Heart left ventricle (tissue), 16 donors: ENCODE measurements around the gene AKAP5. TPM values are rescaled to one million over a fixed set of nuclear protein-coding genes. Genes with fewer than 3 reads are reported as not detected.
A peak's percentile ranks its signal among the peaks of the same experiment; 100 is the strongest.
"Not testable (repeated sequence)": the region's sequence is repeated elsewhere in the genome, so short reads cannot be mapped to it uniquely, and the experiment has no call there.

Experiments used
- ATAC-seq, 4 donors: fragments of 200-7000 bp; cut with Tn5 transposase; one replicate each; pipeline ENCODE4 v1.9.1; 2020 to 2022; ENCODE audit warnings: moderate library complexity in 4 of 4, mild to moderate bottlenecking in 3 of 4, moderate number of reproducible peaks in 1 of 4
- DNase-seq, 5 donors: peaks; one replicate each; pipeline ENCODE4 v3.0.0-alpha.2; 2020
- H3K27ac ChIP-seq, 12 donors: fragments of 200-600 bp; sonication (generic) in 4 of 12; one replicate each; pipeline versions ENCODE4 v1.5.0 to v1.8.0; 2016 to 2022; ENCODE audit warnings: mild to moderate bottlenecking in 2 of 12
- H3K27me3 ChIP-seq, 9 donors: fragments of 200-600 bp; sonication (generic) in 2 of 9; one replicate each; pipeline versions ENCODE4 v1.5.1 to v1.8.0; 2016 to 2022; ENCODE audit warnings: mild to moderate bottlenecking in 3 of 9
- H3K36me3 ChIP-seq, 9 donors: fragments of 200-600 bp; sonication (generic) in 2 of 9; one replicate each; pipeline versions ENCODE4 v1.5.0 to v1.8.0; 2018 to 2022; ENCODE audit warnings: mild to moderate bottlenecking in 2 of 9
- H3K4me1 ChIP-seq, 12 donors: fragments of 200-600 bp; sonication (generic) in 4 of 12; one replicate each; pipeline versions ENCODE4 v1.5.0 to v1.8.0; 2016 to 2022; ENCODE audit warnings: mild to moderate bottlenecking in 3 of 12
- H3K4me3 ChIP-seq, 12 donors: fragments of 200-600 bp; sonication (generic) in 4 of 12; one replicate each; pipeline versions ENCODE4 v1.5.0 to v1.8.0; 2017 to 2022; ENCODE audit warnings: mild to moderate bottlenecking in 9 of 12, moderate library complexity in 4 of 12
- H3K9me3 ChIP-seq, 12 donors: fragments of 200-600 bp; sonication (generic) in 4 of 12; one replicate each; pipeline versions ENCODE4 v1.5.0 to v1.8.0; 2016 to 2022; ENCODE audit warnings: mild to moderate bottlenecking in 1 of 12
- POLR2A ChIP-seq, 2 donors: fragments of 450-650 bp; IDR thresholded peaks; one replicate each; pipeline ENCODE4 v1.6.1; 2017; ENCODE audit warnings: antibody characterized with exemption in 2 of 2, mild to moderate bottlenecking in 2 of 2, moderate library complexity in 2 of 2
- WGBS, 4 donors: extraction: QIAGEN DNeasy Blood & Tissue Kit in 2 of 4; methylation state at CpG; one replicate each; pipeline versions ENCODE4 v1.1.5 to v1.1.7; 2013 to 2018; 5-methylcytosine and 5-hydroxymethylcytosine counted together
- intact Hi-C, 10 donors: fragments of 100-400 bp; cut with DNase I; formaldehyde crosslinking; loops; one replicate each; pipeline versions ENCODE4 v1.11.1 to v1.14.2; 2022
- polyA plus RNA-seq, 2 donors: library from polyadenylated mRNA; stranded (reverse); fragments of 200-250 nt; gene quantifications; one replicate each; pipeline ENCODE4 v1.2.3, GENCODE V29; 2013
- total RNA-seq, 9 donors: library from RNA; depleted of rRNA in 2 of 9; stranded (reverse); fragments of >200 nt in 2 of 9; fragmentation: NEBNext Ultra II Directional in 3 of 9; extraction: Animal tissue kit (Norgen Biotek cat#: 25700) in 3 of 9; gene quantifications; one replicate each; pipeline versions ENCODE4 v1.1.0 to v1.2.4, GENCODE V29; 2016 to 2023
- TF ChIP-seq, protein P1 (sequence below), 12 donors: fragments of 200-600 bp; sonication (generic) in 4 of 12; IDR thresholded peaks; one replicate each; pipeline versions ENCODE4 v1.5.0 to v1.8.0; 2018 to 2022; ENCODE audit warnings: antibody characterized with exemption in 12 of 12, mild to moderate bottlenecking in 5 of 12
- donor health status: ischemic (EF 13 %, LVEDD 7.1; RV severe dilation, severe dysfunction).
- donor health status: healthy with polysubstance abuse.
- donor health status: DM: no; HTN: yes; CAD: no.
- donor health status: DM: no; HTN: no; CAD: no.
- donor health status: ischemic (EF 25% LVEDD 6.9; RV normal size, moderate dysfunction).
- donor health status: ischemic (EF 25% LVEDD 5.7; RV mildly dilated, moderate dysfunction).
- donor health status: healthy.
- donor health status: DM: yes; HTN: yes; CAD: no.
- donor health status: ischemic (EF 35%, LVEDD 5.7; RV mildly dilated, moderate dysfunction).
- donor health status: nonischemic (EF 11% LVEDD 7.7; RV severe dilation, severe dysfunction).
- donor health status: DM: yes; HTN: yes; CAD: no.
- donor health status: PGD.
- donor health status: ischemic (EF 29% LVEDD 5.4; RV normal size, mild dysfunction).
- donor health status: nonischemic (EF 23%, LVEDD 6.1; RV moderate dilation, normal function).

AKAP5 gene
- total and polyA plus RNA-seq, 11 donors, result 0.08 to 0.61 (median 0.16) TPM; not detected in 1

GRCh38 chr14:64510825-64511671 lies 45.7 kb downstream of the AKAP5 start:
- 16 to 20% (median 18%) methylated on average over 4 of the region's 4 CpGs for WGBS, 4 donors
- no peaks in the 10 kb centered on the region for H3K36me3 ChIP-seq
- intact Hi-C loops, result loop anchor here in 3 of 10 donors (5.0 to 10.0 kb wide), 3 partner anchors 76 to 166 kb away; no protein-coding TSS in a partner anchor
- DNase-seq (peak in 4 of 5 donors; percentile 40 to 71 (median 58)), ATAC-seq (peak; percentile 18 to 75 (median 55))
- H3K9me3 ChIP-seq, result no peaks in the 10 kb centered on the region
- H3K4me3 ChIP-seq, result peak overlapping the region in 1 of 12 donors; percentile 7
- peak overlapping the region in 2 of 12 donors; percentile 15 to 86 for H3K27ac ChIP-seq
- no peak for TF ChIP-seq POLR2A (IDR thresholded peaks at IDR 0.05)
- TF ChIP-seq, protein P1, sequence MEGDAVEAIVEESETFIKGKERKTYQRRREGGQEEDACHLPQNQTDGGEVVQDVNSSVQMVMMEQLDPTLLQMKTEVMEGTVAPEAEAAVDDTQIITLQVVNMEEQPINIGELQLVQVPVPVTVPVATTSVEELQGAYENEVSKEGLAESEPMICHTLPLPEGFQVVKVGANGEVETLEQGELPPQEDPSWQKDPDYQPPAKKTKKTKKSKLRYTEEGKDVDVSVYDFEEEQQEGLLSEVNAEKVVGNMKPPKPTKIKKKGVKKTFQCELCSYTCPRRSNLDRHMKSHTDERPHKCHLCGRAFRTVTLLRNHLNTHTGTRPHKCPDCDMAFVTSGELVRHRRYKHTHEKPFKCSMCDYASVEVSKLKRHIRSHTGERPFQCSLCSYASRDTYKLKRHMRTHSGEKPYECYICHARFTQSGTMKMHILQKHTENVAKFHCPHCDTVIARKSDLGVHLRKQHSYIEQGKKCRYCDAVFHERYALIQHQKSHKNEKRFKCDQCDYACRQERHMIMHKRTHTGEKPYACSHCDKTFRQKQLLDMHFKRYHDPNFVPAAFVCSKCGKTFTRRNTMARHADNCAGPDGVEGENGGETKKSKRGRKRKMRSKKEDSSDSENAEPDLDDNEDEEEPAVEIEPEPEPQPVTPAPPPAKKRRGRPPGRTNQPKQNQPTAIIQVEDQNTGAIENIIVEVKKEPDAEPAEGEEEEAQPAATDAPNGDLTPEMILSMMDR (IDR thresholded peaks at IDR 0.05), result peak; percentile 88 to 93 (median 91)
- no peaks in the 10 kb centered on the region for H3K27me3 ChIP-seq
- H3K4me1 ChIP-seq, result peaks cover 3 to 84% (median 55%) of the 10 kb centered on the region in 12 donors

- TF ChIP-seq, protein P1 (IDR thresholded peaks at IDR 0.05), result no peak
- TF ChIP-seq POLR2A (IDR thresholded peaks at IDR 0.05), result no peak
- WGBS, 4 donors, result 91 to 96% (median 93%) methylated on average over 2 of the region's 2 CpGs
- Histone ChIP-seq H3K4me1 (peaks cover 3 to 82% (median 34%) of the 10 kb centered on the region in 12 donors), H3K36me3 (no peaks in the 10 kb centered on the region), H3K27me3 (no peaks in the 10 kb centered on the region), H3K4me3 (no peak overlapping the region), H3K27ac (no peak overlapping the region), H3K9me3 (no peaks in the 10 kb centered on the region)
- intact Hi-C loops, result loop anchor here in 3 of 10 donors (5.0 to 10.0 kb wide), 3 partner anchors 78 to 168 kb away; no protein-coding TSS in a partner anchor
- DNase-seq (no peak), ATAC-seq (no peak)
Measured at GRCh38 chr14:64513271-64513670, 48.0 kb downstream of the AKAP5 start.

GRCh38 chr14:64515053-64515452 lies 49.8 kb downstream of the AKAP5 start:
- Histone ChIP-seq H3K36me3 (no peaks in the 10 kb centered on the region), H3K9me3 (no peaks in the 10 kb centered on the region), H3K27ac (peak overlapping the region in 1 of 12 donors; percentile 12), H3K27me3 (no peaks in the 10 kb centered on the region), H3K4me3 (no peak overlapping the region), H3K4me1 (peaks cover 3 to 66% (median 24%) of the 10 kb centered on the region in 12 donors)
- peak in 2 of 4 donors; percentile 51 to 59 for ATAC-seq
- 28 to 40% (median 34%) methylated on average over 1 of the region's 1 CpG for WGBS, 4 donors
- TF ChIP-seq POLR2A (IDR thresholded peaks at IDR 0.05), result no peak
- TF ChIP-seq, protein P1 (IDR thresholded peaks at IDR 0.05), result no peak
- intact Hi-C loops, result loop anchor here in 2 of 10 donors (10.0 kb wide), 2 partner anchors 80 to 170 kb away; no protein-coding TSS in a partner anchor
- no peak for DNase-seq

DNA sequence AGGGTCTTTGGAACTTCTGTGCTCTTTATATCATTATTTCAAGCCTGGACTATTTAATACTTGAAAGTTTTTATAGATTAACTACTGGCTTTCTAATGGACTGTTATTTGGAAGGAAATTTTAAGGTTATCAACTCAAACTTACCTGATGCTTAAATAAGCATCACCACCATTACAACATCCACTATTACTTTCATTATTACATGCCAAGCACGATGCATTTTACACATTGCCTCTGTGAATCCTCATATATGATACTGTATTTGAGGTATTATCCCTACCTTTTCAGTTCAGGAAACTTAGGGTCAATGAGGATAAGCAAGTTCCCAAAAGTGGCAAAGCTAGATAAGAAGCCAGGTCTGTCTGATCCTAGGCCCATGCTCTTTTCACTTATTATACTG lies 51.7 kb downstream of the AKAP5 start:
- intact Hi-C loops, result loop anchor here in 2 of 10 donors (10.0 kb wide), 2 partner anchors 82 to 172 kb away; no protein-coding TSS in a partner anchor
- 83 to 94% (median 87%) methylated on average over 1 of the region's 1 CpG for WGBS, 4 donors
- Histone ChIP-seq H3K27me3 (no peaks in the 10 kb centered on the region), H3K27ac (no peak overlapping the region), H3K9me3 (no peaks in the 10 kb centered on the region), H3K36me3 (peaks cover 0 to 8% (median 5%) of the 10 kb centered on the region in 9 donors), H3K4me1 (peaks cover 0 to 57% (median 11%) of the 10 kb centered on the region in 12 donors), H3K4me3 (no peak overlapping the region)
- TF ChIP-seq POLR2A (IDR thresholded peaks at IDR 0.05), result no peak
- TF ChIP-seq, protein P1 (IDR thresholded peaks at IDR 0.05), result no peak
- DNase-seq (no peak), ATAC-seq (no peak)

GRCh38 chr14:64517667-64518066 lies 52.4 kb downstream of the AKAP5 start:
- not testable (repeated sequence) for H3K27me3 ChIP-seq, H3K9me3 ChIP-seq, H3K27ac ChIP-seq, H3K4me3 ChIP-seq, DNase-seq, ATAC-seq
- intact Hi-C loops, result loop anchor here in 2 of 10 donors (10.0 kb wide), 2 partner anchors 83 to 173 kb away; no protein-coding TSS in a partner anchor
- WGBS, 4 donors, result 81 to 91% (median 90%) methylated on average over 6 of the region's 6 CpGs
- Histone ChIP-seq H3K4me1 (peaks cover 0 to 50% (median 8%) of the 10 kb centered on the region in 12 donors), H3K36me3 (peaks cover 0 to 15% (median 12%) of the 10 kb centered on the region in 9 donors)
